Liver (tissue), 9 donors: Measurements from ENCODE around the gene PTPN9. TPM values are rescaled to one million over a fixed set of nuclear protein-coding genes. Genes with fewer than 3 reads are reported as not detected.

Experiments used
- DNase-seq: peaks from one replicate; pipeline ENCODE4 v3.0.0-alpha.2; 2017; ENCODE audit warnings: low spot score
- H3K27ac ChIP-seq, 2 donors: one replicate each; pipeline ENCODE4 v1.7.0; 2013; ENCODE audit warnings: inconsistent platforms in 2 of 2, low read length in 2 of 2, control low read depth in 1 of 2, low read depth in 1 of 2, mild to moderate bottlenecking in 1 of 2
- H3K27me3 ChIP-seq, 4 donors: one replicate each; pipeline versions ENCODE4 v1.6.1 to v1.7.0; 2013; ENCODE audit warnings: low read length in 3 of 4, inconsistent platforms in 1 of 4, mild to moderate bottlenecking in 1 of 4, moderate library complexity in 1 of 4; ENCODE audit not compliant: control insufficient read depth in 4 of 4, insufficient read depth in 4 of 4
- H3K36me3 ChIP-seq, 4 donors: one replicate each; pipeline versions ENCODE4 v1.6.1 to v1.7.0; 2013; ENCODE audit warnings: low read length in 3 of 4, mild to moderate bottlenecking in 3 of 4, low read depth in 1 of 4, moderate library complexity in 1 of 4; ENCODE audit not compliant: control insufficient read depth in 4 of 4, insufficient read depth in 3 of 4
- H3K4me1 ChIP-seq, 4 donors: one replicate each; pipeline versions ENCODE4 v1.6.1 to v1.7.0; 2013; ENCODE audit warnings: low read length in 3 of 4, mild to moderate bottlenecking in 3 of 4, moderate library complexity in 1 of 4; ENCODE audit not compliant: control insufficient read depth in 4 of 4, insufficient read depth in 4 of 4
- H3K4me3 ChIP-seq, 3 donors: one replicate each; pipeline versions ENCODE4 v1.6.1 to v1.7.0; 2013; ENCODE audit warnings: low read length in 3 of 3, control low read depth in 1 of 3, low read depth in 1 of 3, mild to moderate bottlenecking in 1 of 3
- H3K9ac ChIP-seq, 2 donors: one replicate each; pipeline ENCODE4 v1.7.0; 2013; ENCODE audit warnings: low read length in 2 of 2, mild to moderate bottlenecking in 2 of 2, moderate library complexity in 2 of 2, control low read depth in 1 of 2, low read depth in 1 of 2
- H3K9me3 ChIP-seq, 4 donors: one replicate each; pipeline versions ENCODE4 v1.6.1 to v1.7.0; 2013; ENCODE audit warnings: low read length in 3 of 4; ENCODE audit not compliant: control insufficient read depth in 4 of 4
- EGR1 ChIP-seq, 2 donors: IDR thresholded peaks; 2 replicates each; pipeline ENCODE4 v1.6.1; 2016 to 2018; ENCODE audit warnings: antibody characterized with exemption in 2 of 2, low read depth in 2 of 2
- FOXA1 ChIP-seq: IDR thresholded peaks from 2 replicates; pipeline ENCODE4 v1.6.1; 2016; ENCODE audit warnings: antibody characterized with exemption
- FOXA2 ChIP-seq: IDR thresholded peaks from 2 replicates; pipeline ENCODE4 v1.6.1; 2016; ENCODE audit warnings: antibody characterized with exemption
- GABPA ChIP-seq, 2 donors: IDR thresholded peaks in 1 of 2; conservative IDR thresholded peaks in 1 of 2; 2 replicates each; pipeline ENCODE4 v1.6.1; 2016; ENCODE audit warnings: antibody characterized with exemption in 2 of 2, mild to moderate bottlenecking in 1 of 2, moderate library complexity in 1 of 2
- HNF4A ChIP-seq, 2 donors: conservative IDR thresholded peaks; 2 replicates each; pipeline ENCODE4 v1.6.1; 2016; ENCODE audit warnings: antibody characterized with exemption in 2 of 2, mild to moderate bottlenecking in 2 of 2
- HNF4G ChIP-seq: IDR thresholded peaks from 2 replicates; pipeline ENCODE4 v1.6.1; 2016; ENCODE audit warnings: antibody characterized with exemption
- JUND ChIP-seq, 2 donors: IDR thresholded peaks; 2 replicates each; pipeline ENCODE4 v1.6.1; 2016; ENCODE audit warnings: antibody characterized with exemption in 2 of 2
- NR2F2 ChIP-seq: IDR thresholded peaks from 2 replicates; pipeline ENCODE4 v1.6.1; 2016; ENCODE audit warnings: antibody characterized with exemption
- RAD21 ChIP-seq, 2 donors: IDR thresholded peaks; 2 replicates each; pipeline ENCODE4 v1.6.1; 2016; ENCODE audit warnings: antibody characterized with exemption in 2 of 2, mild to moderate bottlenecking in 2 of 2
- RXRA ChIP-seq, 2 donors: IDR thresholded peaks; 2 replicates each; pipeline ENCODE4 v1.6.1; 2017 to 2018; ENCODE audit warnings: antibody characterized with exemption in 2 of 2, mild to moderate bottlenecking in 1 of 2
- SP1 ChIP-seq: IDR thresholded peaks from 2 replicates; pipeline ENCODE4 v1.6.1; 2018; ENCODE audit warnings: antibody characterized with exemption, mild to moderate bottlenecking
- TAF1 ChIP-seq: conservative IDR thresholded peaks from 2 replicates; pipeline ENCODE4 v1.6.1; 2016; ENCODE audit warnings: antibody characterized with exemption, mild to moderate bottlenecking
- YY1 ChIP-seq: IDR thresholded peaks from 2 replicates; pipeline ENCODE4 v1.6.1; 2016; ENCODE audit warnings: antibody characterized with exemption, mild to moderate bottlenecking
- ZBTB33 ChIP-seq: IDR thresholded peaks from 2 replicates; pipeline ENCODE4 v1.6.1; 2016; ENCODE audit warnings: antibody characterized with exemption
- WGBS: extraction: QIAGEN DNeasy Blood & Tissue Kit; methylation state at CpG from one replicate; pipeline ENCODE4 v1.1.7; 2013; 5-methylcytosine and 5-hydroxymethylcytosine counted together
- polyA plus RNA-seq, 2 donors: library from polyadenylated mRNA; stranded (reverse) in 1 of 2; unstranded in 1 of 2; fragments of 200-250 nt in 1 of 2; fragments of >200 nt in 1 of 2; fragmentation: Nextera tagmentation in 1 of 2; extraction: Ambion mirVana in 1 of 2; gene quantifications; one replicate each; pipeline versions ENCODE4 v1.2.1 to v1.2.3, GENCODE V29; 2013 to 2015
- total RNA-seq, 2 donors: library from RNA; depleted of rRNA; stranded (reverse); fragments of >200 nt; gene quantifications; one replicate each; pipeline ENCODE4 v1.2.3, GENCODE V29; 2014
- TF ChIP-seq, protein P1 (sequence below): IDR thresholded peaks from 2 replicates; pipeline ENCODE4 v1.6.1; 2016; ENCODE audit warnings: antibody characterized with exemption, mild to moderate bottlenecking
- TF ChIP-seq, protein P2 (sequence below): IDR thresholded peaks from 2 replicates; pipeline ENCODE4 v1.6.1; 2016; ENCODE audit warnings: antibody characterized with exemption
- TF ChIP-seq, protein P3 (sequence below): fragments of 150-350 bp; IDR thresholded peaks from 2 replicates; pipeline ENCODE4 v1.5.1; 2017; ENCODE audit warnings: improper control_type of control experiment, low read depth, low read length; ENCODE audit not compliant: missing input control
- TF ChIP-seq, protein P4 (sequence below): IDR thresholded peaks from 2 replicates; pipeline ENCODE4 v1.6.1; 2016; ENCODE audit warnings: antibody characterized with exemption
- donor health status: healthy.
- donor health status: healthy.
- donor health status: healthy.
- donor health status: healthy.
- donor health status: healthy.

PTPN9 gene
- total and polyA plus RNA-seq, 4 donors, result 5.4 to 14.1 (median 7.5) TPM

DNA sequence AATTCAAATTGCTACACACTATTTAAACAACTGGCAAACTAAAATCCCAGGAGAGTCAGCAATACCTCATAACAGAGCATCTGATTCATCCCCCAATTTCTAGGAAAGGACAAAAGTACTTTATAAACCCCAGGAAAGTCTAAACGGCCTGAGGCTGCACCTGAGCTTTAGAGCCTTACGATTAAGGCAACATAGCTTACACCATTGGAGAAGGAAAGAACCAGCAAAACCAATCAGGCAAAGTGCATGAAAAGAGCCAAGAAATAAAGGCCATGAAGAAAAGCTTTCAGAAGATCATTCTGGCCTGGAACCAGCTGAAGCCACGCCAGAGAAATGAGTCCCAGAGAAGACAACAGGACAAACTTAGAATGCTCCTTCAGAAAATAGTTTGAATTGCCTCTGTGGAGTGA is 48.1 kb downstream of the PTPN9 start:
- Histone ChIP-seq H3K4me1 (peaks cover 3 to 21% (median 13%) of the 10 kb centered on the region in 4 donors), H3K27me3 (no peaks in the 10 kb centered on the region), H3K4me3 (peak overlapping the region in 1 of 3 donors; percentile 5), H3K9ac (peak overlapping the region; percentile 12 to 94), H3K9me3 (no peaks in the 10 kb centered on the region), H3K36me3 (peaks cover 0 to 9% (median 7%) of the 10 kb centered on the region in 4 donors), H3K27ac (peak overlapping the region; percentile 87 to 99)
- DNase-seq, result no peak
- TF ChIP-seq YY1 (no peak), RXRA (IDR thresholded peaks at IDR 0.05) (peak in 1 of 2 donors; percentile 10), RAD21 (IDR thresholded peaks at IDR 0.05) (peak in 1 of 2 donors; percentile 5), SP1 (peak; percentile 48), TAF1 (peak; percentile 44), NR2F2 (no peak), HNF4A (conservative IDR thresholded peaks at IDR 0.05) (peak; percentile 36), FOXA1 (no peak), GABPA (IDR thresholded peaks at IDR 0.05 in 1 of 2, conservative IDR thresholded peaks at IDR 0.05 in 1 of 2) (no peak)
- TF ChIP-seq, protein P1, sequence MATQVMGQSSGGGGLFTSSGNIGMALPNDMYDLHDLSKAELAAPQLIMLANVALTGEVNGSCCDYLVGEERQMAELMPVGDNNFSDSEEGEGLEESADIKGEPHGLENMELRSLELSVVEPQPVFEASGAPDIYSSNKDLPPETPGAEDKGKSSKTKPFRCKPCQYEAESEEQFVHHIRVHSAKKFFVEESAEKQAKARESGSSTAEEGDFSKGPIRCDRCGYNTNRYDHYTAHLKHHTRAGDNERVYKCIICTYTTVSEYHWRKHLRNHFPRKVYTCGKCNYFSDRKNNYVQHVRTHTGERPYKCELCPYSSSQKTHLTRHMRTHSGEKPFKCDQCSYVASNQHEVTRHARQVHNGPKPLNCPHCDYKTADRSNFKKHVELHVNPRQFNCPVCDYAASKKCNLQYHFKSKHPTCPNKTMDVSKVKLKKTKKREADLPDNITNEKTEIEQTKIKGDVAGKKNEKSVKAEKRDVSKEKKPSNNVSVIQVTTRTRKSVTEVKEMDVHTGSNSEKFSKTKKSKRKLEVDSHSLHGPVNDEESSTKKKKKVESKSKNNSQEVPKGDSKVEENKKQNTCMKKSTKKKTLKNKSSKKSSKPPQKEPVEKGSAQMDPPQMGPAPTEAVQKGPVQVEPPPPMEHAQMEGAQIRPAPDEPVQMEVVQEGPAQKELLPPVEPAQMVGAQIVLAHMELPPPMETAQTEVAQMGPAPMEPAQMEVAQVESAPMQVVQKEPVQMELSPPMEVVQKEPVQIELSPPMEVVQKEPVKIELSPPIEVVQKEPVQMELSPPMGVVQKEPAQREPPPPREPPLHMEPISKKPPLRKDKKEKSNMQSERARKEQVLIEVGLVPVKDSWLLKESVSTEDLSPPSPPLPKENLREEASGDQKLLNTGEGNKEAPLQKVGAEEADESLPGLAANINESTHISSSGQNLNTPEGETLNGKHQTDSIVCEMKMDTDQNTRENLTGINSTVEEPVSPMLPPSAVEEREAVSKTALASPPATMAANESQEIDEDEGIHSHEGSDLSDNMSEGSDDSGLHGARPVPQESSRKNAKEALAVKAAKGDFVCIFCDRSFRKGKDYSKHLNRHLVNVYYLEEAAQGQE, result no peak
- 30% methylated on average over 3 of the region's 3 CpGs for WGBS

DNA sequence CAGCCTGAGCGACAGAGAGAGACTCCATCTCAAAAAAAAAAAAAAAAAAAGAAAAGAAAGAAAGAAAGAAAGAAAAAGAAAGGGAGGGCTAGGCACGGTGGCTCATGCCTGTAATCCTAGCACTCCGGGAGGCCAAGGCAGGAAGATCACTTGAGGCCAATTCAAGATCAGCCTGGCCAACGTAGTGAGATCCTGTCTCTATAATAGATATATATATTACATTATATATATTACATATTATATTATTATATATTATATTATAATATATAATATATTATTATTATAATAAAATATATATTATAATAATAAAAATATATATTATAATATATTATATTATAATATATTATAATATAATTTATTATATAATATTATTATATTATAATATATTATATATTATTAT is 48.9 kb downstream of the PTPN9 start:
- Histone ChIP-seq H3K9me3 (no peaks in the 10 kb centered on the region), H3K9ac (no peak overlapping the region), H3K36me3 (peaks cover 0 to 11% (median 7%) of the 10 kb centered on the region in 4 donors), H3K4me1 (peaks cover 3 to 21% (median 13%) of the 10 kb centered on the region in 4 donors), H3K4me3 (no peak overlapping the region), H3K27ac (no peak overlapping the region), H3K27me3 (no peaks in the 10 kb centered on the region)
- WGBS, result 95% methylated on average over 4 of the region's 4 CpGs
- TF ChIP-seq RAD21 (IDR thresholded peaks at IDR 0.05), result no peak
- TF ChIP-seq YY1, result no peak
- TF ChIP-seq, protein P1, result no peak
- TF ChIP-seq, protein P2, sequence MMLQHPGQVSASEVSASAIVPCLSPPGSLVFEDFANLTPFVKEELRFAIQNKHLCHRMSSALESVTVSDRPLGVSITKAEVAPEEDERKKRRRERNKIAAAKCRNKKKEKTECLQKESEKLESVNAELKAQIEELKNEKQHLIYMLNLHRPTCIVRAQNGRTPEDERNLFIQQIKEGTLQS, result no peak
- TF ChIP-seq EGR1 (IDR thresholded peaks at IDR 0.05; ENCODE audit: low read depth in 2 of 2), result no peak
- TF ChIP-seq FOXA2, result no peak
- no peak for TF ChIP-seq TAF1
- no peak for TF ChIP-seq JUND (IDR thresholded peaks at IDR 0.05)
- TF ChIP-seq, protein P3, sequence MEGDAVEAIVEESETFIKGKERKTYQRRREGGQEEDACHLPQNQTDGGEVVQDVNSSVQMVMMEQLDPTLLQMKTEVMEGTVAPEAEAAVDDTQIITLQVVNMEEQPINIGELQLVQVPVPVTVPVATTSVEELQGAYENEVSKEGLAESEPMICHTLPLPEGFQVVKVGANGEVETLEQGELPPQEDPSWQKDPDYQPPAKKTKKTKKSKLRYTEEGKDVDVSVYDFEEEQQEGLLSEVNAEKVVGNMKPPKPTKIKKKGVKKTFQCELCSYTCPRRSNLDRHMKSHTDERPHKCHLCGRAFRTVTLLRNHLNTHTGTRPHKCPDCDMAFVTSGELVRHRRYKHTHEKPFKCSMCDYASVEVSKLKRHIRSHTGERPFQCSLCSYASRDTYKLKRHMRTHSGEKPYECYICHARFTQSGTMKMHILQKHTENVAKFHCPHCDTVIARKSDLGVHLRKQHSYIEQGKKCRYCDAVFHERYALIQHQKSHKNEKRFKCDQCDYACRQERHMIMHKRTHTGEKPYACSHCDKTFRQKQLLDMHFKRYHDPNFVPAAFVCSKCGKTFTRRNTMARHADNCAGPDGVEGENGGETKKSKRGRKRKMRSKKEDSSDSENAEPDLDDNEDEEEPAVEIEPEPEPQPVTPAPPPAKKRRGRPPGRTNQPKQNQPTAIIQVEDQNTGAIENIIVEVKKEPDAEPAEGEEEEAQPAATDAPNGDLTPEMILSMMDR, result no peak
- TF ChIP-seq NR2F2, result no peak
- no peak for TF ChIP-seq FOXA1
- no peak for TF ChIP-seq SP1
- TF ChIP-seq HNF4A (conservative IDR thresholded peaks at IDR 0.05), result no peak
- TF ChIP-seq HNF4G, result no peak
- no peak for TF ChIP-seq GABPA (IDR thresholded peaks at IDR 0.05 in 1 of 2, conservative IDR thresholded peaks at IDR 0.05 in 1 of 2)
- no peak for TF ChIP-seq ZBTB33
- no peak for TF ChIP-seq RXRA (IDR thresholded peaks at IDR 0.05)
- TF ChIP-seq, protein P4, sequence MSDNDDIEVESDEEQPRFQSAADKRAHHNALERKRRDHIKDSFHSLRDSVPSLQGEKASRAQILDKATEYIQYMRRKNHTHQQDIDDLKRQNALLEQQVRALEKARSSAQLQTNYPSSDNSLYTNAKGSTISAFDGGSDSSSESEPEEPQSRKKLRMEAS, result no peak
- DNase-seq, result no peak
